GM23338 (cell line): ENCODE results near the gene RASL11B. TPM values are rescaled to one million over a fixed set of nuclear protein-coding genes. Genes with fewer than 3 reads are reported as not detected.

Experiments used
- ATAC-seq: fragments of 200-7000 bp; cut with Tn5 transposase; 3 replicates; pipeline ENCODE4 v1.9.1; 2020
- DNase-seq: peaks from one replicate; pipeline ENCODE4 v3.0.0-alpha.2; 2015; ENCODE audit warnings: low spot score
- H2AFZ ChIP-seq: fragments of 200-600 bp; sonication (generic); 2 replicates; pipeline ENCODE4 v1.8.0; 2016; ENCODE audit warnings: antibody characterized with exemption, mild to moderate bottlenecking, moderate library complexity
- H3F3A ChIP-seq: fragments of 200-600 bp; sonication (generic); replicated peaks from 2 replicates; pipeline ENCODE4 v1.8.0; 2017; ENCODE audit warnings: antibody characterized with exemption, mixed run types, low read depth
- H3K27ac ChIP-seq: fragments of 200-600 bp; sonication (generic); 2 replicates; pipeline ENCODE4 v1.6.1; 2016; ENCODE audit warnings: low read depth
- H3K27me3 ChIP-seq: fragments of 200-600 bp; sonication (generic); 2 replicates; pipeline ENCODE4 v1.8.0; 2016; ENCODE audit warnings: mild to moderate bottlenecking, mixed run types, moderate library complexity; ENCODE audit not compliant: insufficient read depth
- H3K36me3 ChIP-seq: fragments of 200-600 bp; sonication (generic); 2 replicates; pipeline ENCODE4 v1.8.0; 2016; ENCODE audit warnings: mild to moderate bottlenecking; ENCODE audit not compliant: insufficient read depth
- H3K4me1 ChIP-seq: fragments of 200-600 bp; sonication (generic); 2 replicates; pipeline ENCODE4 v1.8.0; 2016; ENCODE audit warnings: mild to moderate bottlenecking, moderate library complexity; ENCODE audit not compliant: insufficient read depth
- H3K4me2 ChIP-seq: fragments of 200-600 bp; sonication (generic); 2 replicates; pipeline ENCODE4 v1.7.1; 2017; ENCODE audit warnings: mixed run types
- H3K4me3 ChIP-seq: fragments of 200-600 bp; sonication (generic); 2 replicates; pipeline ENCODE4 v1.6.1; 2016; ENCODE audit warnings: mixed run types
- H3K79me2 ChIP-seq: fragments of 200-600 bp; sonication (generic); replicated peaks from 2 replicates; pipeline ENCODE4 v1.8.0; 2017; ENCODE audit warnings: mild to moderate bottlenecking; ENCODE audit not compliant: insufficient read depth
- H3K9me2 ChIP-seq: fragments of 200-600 bp; sonication (generic); 2 replicates; pipeline ENCODE4 v1.8.0; 2017; ENCODE audit not compliant: insufficient read depth
- H4K20me1 ChIP-seq: fragments of 200-600 bp; sonication (generic); replicated peaks from 2 replicates; pipeline ENCODE4 v1.8.0; 2017; ENCODE audit warnings: mild to moderate bottlenecking; ENCODE audit not compliant: insufficient read depth
- H3K27ac Mint-ChIP-seq: 2 replicates; pipeline ENCODE4 v1.8.0; 2020; ENCODE audit warnings: inconsistent platforms, mild to moderate bottlenecking, moderate library complexity, mixed read lengths
- H3K27me3 Mint-ChIP-seq: 3 replicates; pipeline ENCODE4 v1.8.0; 2022; ENCODE audit warnings: low read depth, mild to moderate bottlenecking, moderate library complexity, mixed read lengths, inconsistent platforms; ENCODE audit not compliant: insufficient read depth, poor library complexity
- H3K36me3 Mint-ChIP-seq: 3 replicates; pipeline ENCODE4 v1.8.0; 2021; ENCODE audit warnings: low read depth, mild to moderate bottlenecking, inconsistent platforms, moderate library complexity, mixed read lengths
- H3K4me1 Mint-ChIP-seq: 3 replicates; pipeline ENCODE4 v1.8.0; 2020; ENCODE audit warnings: mild to moderate bottlenecking, inconsistent platforms, mixed read lengths
- H3K4me3 Mint-ChIP-seq: 3 replicates; pipeline ENCODE4 v1.8.0; 2021; ENCODE audit warnings: moderate library complexity, mild to moderate bottlenecking, inconsistent platforms, mixed read lengths
- H3K9me3 Mint-ChIP-seq: 3 replicates; pipeline ENCODE4 v1.8.0; 2020; ENCODE audit warnings: moderate library complexity, mild to moderate bottlenecking, inconsistent platforms, mixed read lengths
- CREB1 ChIP-seq: fragments of 250-450 bp; sonication (Bioruptor Pico); IDR thresholded peaks from 2 replicates; pipeline ENCODE4 v1.5.0; 2020; ENCODE audit warnings: low read depth, mild to moderate bottlenecking, moderate library complexity
- EZH2 ChIP-seq: fragments of 200-600 bp; sonication (generic); IDR thresholded peaks from one replicate; pipeline ENCODE4 v1.8.0; 2017; ENCODE audit warnings: antibody characterized with exemption, mild to moderate bottlenecking, low read depth; ENCODE audit not compliant: unreplicated experiment
- JUNB ChIP-seq: IDR thresholded peaks from one replicate; pipeline ENCODE4 v1.6.1; 2016; ENCODE audit warnings: antibody characterized with exemption; ENCODE audit not compliant: unreplicated experiment
- NANOG ChIP-seq: IDR thresholded peaks from 2 replicates; pipeline ENCODE4 v1.6.1; 2016; ENCODE audit warnings: antibody characterized with exemption, borderline replicate concordance
- POLR2AphosphoS5 ChIP-seq: IDR thresholded peaks from 2 replicates; pipeline ENCODE4 v1.6.1; 2016; ENCODE audit warnings: antibody characterized with exemption, low read depth
- STAT1 ChIP-seq: IDR thresholded peaks from one replicate; pipeline ENCODE4 v1.6.1; 2016; ENCODE audit warnings: antibody characterized with exemption; ENCODE audit not compliant: unreplicated experiment
- ZNF331 ChIP-seq: fragments of 250-450 bp; sonication (Bioruptor Pico); IDR thresholded peaks from 2 replicates; pipeline ENCODE4 v1.5.0; 2020; ENCODE audit warnings: low read depth, mild to moderate bottlenecking, moderate library complexity
- polyA plus RNA-seq: library from polyadenylated mRNA; unstranded; fragments of >200 nt; fragmentation: Nextera tagmentation; extraction: Ambion mirVana; gene quantifications from 2 replicates; pipeline ENCODE4 v1.2.1, GENCODE V29; 2016
- total RNA-seq: library from RNA; depleted of rRNA; stranded (reverse); fragments of >200 nt; shearing (Covaris generic); gene quantifications from 2 replicates; pipeline ENCODE4 v1.2.3, GENCODE V29; 2014
- TF ChIP-seq, protein P1 (sequence below): IDR thresholded peaks from one replicate; pipeline ENCODE4 v1.6.1; 2018; ENCODE audit warnings: antibody characterized with exemption; ENCODE audit not compliant: unreplicated experiment

The RASL11B gene
- total and polyA plus RNA-seq, 2 experiments from 2014 or later, result 69.7 to 100.0 TPM

DNA sequence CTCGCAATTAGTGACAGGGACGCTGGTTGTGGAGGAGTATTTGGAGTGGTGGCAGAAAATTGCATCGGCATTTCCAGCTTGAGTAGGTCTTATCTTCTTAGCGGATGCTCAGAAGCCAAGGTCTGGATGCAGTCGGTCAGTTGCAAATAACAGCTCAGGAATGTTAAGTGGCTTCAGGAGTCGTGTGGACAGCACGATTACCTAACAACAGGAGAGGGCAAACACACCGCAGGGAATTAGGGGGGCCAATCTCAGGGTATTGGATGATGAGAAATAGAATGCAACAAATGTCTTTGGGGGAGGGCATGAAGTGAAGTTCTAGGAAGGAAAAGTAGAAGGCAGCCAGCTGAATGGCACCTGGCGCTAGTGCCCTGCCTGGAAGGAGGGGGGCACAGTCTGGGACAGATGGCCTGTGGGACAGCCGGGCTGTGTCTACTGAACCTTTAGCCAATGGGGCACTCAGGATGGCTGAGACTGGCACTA, 11.8 kb downstream of the RASL11B start (continued):
- peak; percentile 55; the same call in 1 of the 2 replicates for TF ChIP-seq CREB1
- TF ChIP-seq STAT1, result no peak
- TF ChIP-seq, protein P1, sequence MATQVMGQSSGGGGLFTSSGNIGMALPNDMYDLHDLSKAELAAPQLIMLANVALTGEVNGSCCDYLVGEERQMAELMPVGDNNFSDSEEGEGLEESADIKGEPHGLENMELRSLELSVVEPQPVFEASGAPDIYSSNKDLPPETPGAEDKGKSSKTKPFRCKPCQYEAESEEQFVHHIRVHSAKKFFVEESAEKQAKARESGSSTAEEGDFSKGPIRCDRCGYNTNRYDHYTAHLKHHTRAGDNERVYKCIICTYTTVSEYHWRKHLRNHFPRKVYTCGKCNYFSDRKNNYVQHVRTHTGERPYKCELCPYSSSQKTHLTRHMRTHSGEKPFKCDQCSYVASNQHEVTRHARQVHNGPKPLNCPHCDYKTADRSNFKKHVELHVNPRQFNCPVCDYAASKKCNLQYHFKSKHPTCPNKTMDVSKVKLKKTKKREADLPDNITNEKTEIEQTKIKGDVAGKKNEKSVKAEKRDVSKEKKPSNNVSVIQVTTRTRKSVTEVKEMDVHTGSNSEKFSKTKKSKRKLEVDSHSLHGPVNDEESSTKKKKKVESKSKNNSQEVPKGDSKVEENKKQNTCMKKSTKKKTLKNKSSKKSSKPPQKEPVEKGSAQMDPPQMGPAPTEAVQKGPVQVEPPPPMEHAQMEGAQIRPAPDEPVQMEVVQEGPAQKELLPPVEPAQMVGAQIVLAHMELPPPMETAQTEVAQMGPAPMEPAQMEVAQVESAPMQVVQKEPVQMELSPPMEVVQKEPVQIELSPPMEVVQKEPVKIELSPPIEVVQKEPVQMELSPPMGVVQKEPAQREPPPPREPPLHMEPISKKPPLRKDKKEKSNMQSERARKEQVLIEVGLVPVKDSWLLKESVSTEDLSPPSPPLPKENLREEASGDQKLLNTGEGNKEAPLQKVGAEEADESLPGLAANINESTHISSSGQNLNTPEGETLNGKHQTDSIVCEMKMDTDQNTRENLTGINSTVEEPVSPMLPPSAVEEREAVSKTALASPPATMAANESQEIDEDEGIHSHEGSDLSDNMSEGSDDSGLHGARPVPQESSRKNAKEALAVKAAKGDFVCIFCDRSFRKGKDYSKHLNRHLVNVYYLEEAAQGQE, result no peak
- TF ChIP-seq NANOG, result peak; percentile 67; the same call in 1 of the 2 replicates

DNA sequence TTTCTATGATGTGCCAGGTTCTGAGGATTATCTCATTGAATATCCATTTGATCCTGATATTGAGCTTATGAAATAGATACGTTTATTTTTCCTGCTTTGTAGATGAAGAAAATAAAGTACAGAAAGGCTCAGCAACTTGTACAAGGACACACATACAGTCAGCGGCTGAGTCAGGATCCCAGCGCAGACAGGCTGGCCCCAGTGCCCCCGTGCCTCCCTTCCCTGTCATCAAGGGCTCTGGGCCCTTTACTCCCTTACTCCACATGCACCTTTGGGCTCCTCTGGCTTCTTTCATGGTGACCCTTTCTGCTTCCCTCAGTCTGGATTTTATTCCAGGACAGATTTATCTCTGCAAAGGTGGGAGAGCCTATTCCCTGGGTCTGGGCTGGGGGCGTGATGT, 12.8 kb downstream of the RASL11B start:
- Histone ChIP-seq H3K9me2 (no peaks in the 10 kb centered on the region; the same call in 1 of the 2 replicates), H3K36me3 (no peaks in the 10 kb centered on the region), H3K4me3 (no peak overlapping the region), H3K4me2 (0 out of 2 replicates have a peak overlapping the region, but pooled peaks have one; percentile 53), H3K27ac (no peak overlapping the region), H3F3A (no peaks in the 10 kb centered on the region), H3K27me3 (no peaks in the 10 kb centered on the region), H4K20me1 (no peaks in the 10 kb centered on the region), H3K4me1 (peaks cover 28% of the 10 kb centered on the region), H3K79me2 (no peaks in the 10 kb centered on the region), H2AFZ (no peak overlapping the region)
- peaks cover 56% of the 10 kb centered on the region for H3K4me1 Mint-ChIP-seq
- ATAC-seq, result no peak
- no peak for DNase-seq
- H3K36me3 Mint-ChIP-seq, result peaks cover 6% of the 10 kb centered on the region
- no peak overlapping the region for H3K27ac Mint-ChIP-seq
- TF ChIP-seq, protein P1, result no peak
- no peak overlapping the region for H3K4me3 Mint-ChIP-seq
- H3K9me3 Mint-ChIP-seq, result peaks cover 3% of the 10 kb centered on the region; the same call in 2 of the 3 replicates
- H3K27me3 Mint-ChIP-seq, result peaks cover 6% of the 10 kb centered on the region

DNA sequence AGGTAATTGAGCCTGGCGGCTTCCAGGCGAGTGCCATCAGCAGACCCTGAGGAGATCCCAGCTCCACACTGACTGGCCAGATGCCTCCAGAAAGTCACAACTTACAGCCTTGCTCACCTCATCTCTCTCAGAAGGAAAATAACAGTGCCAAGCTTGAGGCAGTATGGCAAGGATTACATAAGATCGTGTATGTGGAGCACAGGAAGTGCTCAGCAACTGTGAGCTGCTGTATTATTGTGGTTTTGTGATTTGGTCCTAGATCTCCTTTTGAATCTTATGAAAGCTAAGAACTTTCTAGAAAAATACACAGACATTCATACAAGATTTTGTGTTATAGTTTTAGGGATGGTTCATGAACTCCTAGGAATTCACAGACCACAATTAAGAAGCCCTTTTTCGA, 14.0 kb downstream of the RASL11B start:
- no peak overlapping the region for H3K27ac Mint-ChIP-seq
- H3K79me2 ChIP-seq, result no peaks in the 10 kb centered on the region
- H3F3A ChIP-seq, result no peaks in the 10 kb centered on the region
- H3K27me3 Mint-ChIP-seq, result peaks cover 10% of the 10 kb centered on the region
- no peak overlapping the region for H3K4me3 Mint-ChIP-seq
- no peaks in the 10 kb centered on the region for H3K36me3 ChIP-seq
- H3K36me3 Mint-ChIP-seq, result 0 out of 3 replicates have a peak, but pooled peaks cover under 1% of the 10 kb centered on the region
- ATAC-seq (no peak), DNase-seq (no peak)
- H3K4me3 ChIP-seq, result no peak overlapping the region
- no peak overlapping the region for H3K27ac ChIP-seq
- H3K4me1 ChIP-seq, result peaks cover 28% of the 10 kb centered on the region
- H4K20me1 ChIP-seq, result no peaks in the 10 kb centered on the region
- no peak overlapping the region for H3K4me2 ChIP-seq
- H3K9me2 ChIP-seq, result no peaks in the 10 kb centered on the region; the same call in 1 of the 2 replicates
- H3K9me3 Mint-ChIP-seq, result peaks cover 3% of the 10 kb centered on the region; the same call in 2 of the 3 replicates
- H3K27me3 ChIP-seq, result no peaks in the 10 kb centered on the region
- no peak overlapping the region for H2AFZ ChIP-seq
- H3K4me1 Mint-ChIP-seq, result peaks cover 47% of the 10 kb centered on the region
- TF ChIP-seq, protein P1, result no peak
- TF ChIP-seq EZH2 (no peak), ZNF331 (CRISPR knock-in tag) (no peak), CREB1 (no peak), JUNB (no peak), NANOG (no peak), STAT1 (no peak), POLR2AphosphoS5 (no peak)
